Measurements from ENCODE around the gene BRDT.

Gene BRDT

DNA sequence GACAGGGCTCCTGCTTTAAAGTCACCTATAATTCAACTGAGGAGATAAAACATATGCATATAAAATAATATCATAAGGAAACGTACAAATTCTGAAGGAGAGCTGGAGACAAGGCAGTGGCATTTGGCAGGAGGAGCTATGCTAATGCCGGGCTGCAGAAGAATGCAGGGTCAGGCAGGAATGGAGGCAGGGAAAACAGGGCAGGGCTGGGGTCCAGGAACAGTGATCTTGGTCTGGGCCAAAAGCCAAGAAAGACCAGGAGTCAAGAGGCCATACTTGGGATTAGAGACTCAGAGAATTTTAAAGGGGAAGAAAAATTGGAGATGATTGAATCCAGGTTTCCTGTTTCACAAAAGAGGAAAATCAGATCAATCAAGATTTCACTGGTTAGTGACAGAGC, 20.0 kb upstream of the BRDT start:
- no peak for TF ChIP-seq BHLHE40 (IDR thresholded peaks at IDR 0.05; ENCODE audit: borderline replicate concordance)
- TF ChIP-seq PKNOX1 (IDR thresholded peaks at IDR 0.05) = no peak
- TF ChIP-seq HDGF (IDR thresholded peaks at IDR 0.05; ENCODE audit: borderline replicate concordance) = no peak
- no peak for TF ChIP-seq LEF1 (IDR thresholded peaks at IDR 0.05; ENCODE audit: borderline replicate concordance)
- TF ChIP-seq FOXM1 (IDR thresholded peaks at IDR 0.05; ENCODE audit: borderline replicate concordance) = no peak
- TF ChIP-seq SP1 (IDR thresholded peaks at IDR 0.05) = no peak
- no peak for TF ChIP-seq ZNF384 (IDR thresholded peaks at IDR 0.05)
- TF ChIP-seq FOXA1 (IDR thresholded peaks at IDR 0.05) = no peak
- no peak for TF ChIP-seq SUZ12 (IDR thresholded peaks at IDR 0.05)
- no peak for TF ChIP-seq FOXK2 (IDR thresholded peaks at IDR 0.05)
- no peak for TF ChIP-seq TARDBP (IDR thresholded peaks at IDR 0.05)
- DNase-seq (ENCODE audit: extremely low spot score) = no peak
- ChIA-PET POLR2A (no interaction called here), CTCF (interaction anchor here (0.6 to 1.2 kb wide), 3 partner anchors 19 to 1349 kb away, joined by 3 to 8 read pairs (median 8); no protein-coding TSS in a partner anchor)

GRCh38 chr1:91937613-91938012, 11.6 kb upstream of the BRDT start:
- ChIA-PET CTCF (no interaction called here), POLR2A (no interaction called here)
- no peak for DNase-seq (ENCODE audit: extremely low spot score)
- TF ChIP-seq ELF4 (IDR thresholded peaks at IDR 0.05) = no peak
- no peak for TF ChIP-seq SP1 (IDR thresholded peaks at IDR 0.05)
- TF ChIP-seq L3MBTL2 (conservative IDR thresholded peaks at IDR 0.05) = no peak

DNA sequence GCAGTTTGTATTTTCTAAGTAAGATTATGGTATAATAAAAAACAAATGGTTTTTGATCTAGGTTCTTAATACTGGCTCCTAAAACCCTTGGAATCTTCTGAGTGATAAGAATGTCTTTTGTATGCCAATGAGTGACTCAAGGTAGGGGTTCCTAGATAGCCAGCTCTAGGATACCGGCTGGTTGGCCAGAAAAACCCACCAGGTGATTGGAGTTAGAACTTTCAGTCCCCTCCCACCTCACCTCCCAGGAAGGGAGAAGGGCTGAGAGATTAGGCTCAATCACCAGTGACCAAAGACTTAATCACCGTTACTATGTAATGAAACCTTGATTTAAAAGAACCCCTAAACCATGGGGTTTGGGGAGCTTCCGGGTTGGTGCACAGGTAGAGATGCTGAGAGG, 8.7 kb upstream of the BRDT start:
- ChIA-PET CTCF (no interaction called here), POLR2A (no interaction called here)
- DNase-seq (ENCODE audit: extremely low spot score) = no peak
- TF ChIP-seq LEF1 (IDR thresholded peaks at IDR 0.05; ENCODE audit: borderline replicate concordance) = no peak
- no peak for TF ChIP-seq PKNOX1 (IDR thresholded peaks at IDR 0.05)
- TF ChIP-seq FOXA1 (IDR thresholded peaks at IDR 0.05) = no peak
- no peak for TF ChIP-seq CTBP1 (IDR thresholded peaks at IDR 0.05; ENCODE audit: borderline replicate concordance)

- ChIA-PET POLR2A (no interaction called here), CTCF (no interaction called here)
- TF ChIP-seq TARDBP (IDR thresholded peaks at IDR 0.05) (no peak), SUZ12 (IDR thresholded peaks at IDR 0.05) (no peak), ZNF384 (IDR thresholded peaks at IDR 0.05) (no peak), ELF4 (IDR thresholded peaks at IDR 0.05) (no peak), BHLHE40 (IDR thresholded peaks at IDR 0.05; ENCODE audit: borderline replicate concordance) (no peak), PKNOX1 (IDR thresholded peaks at IDR 0.05) (no peak), CTBP1 (IDR thresholded peaks at IDR 0.05; ENCODE audit: borderline replicate concordance) (no peak), HDGF (IDR thresholded peaks at IDR 0.05; ENCODE audit: borderline replicate concordance) (no peak), LEF1 (IDR thresholded peaks at IDR 0.05; ENCODE audit: borderline replicate concordance) (no peak), ARNT (IDR thresholded peaks at IDR 0.05) (no peak), FOXA1 (IDR thresholded peaks at IDR 0.05) (no peak), FOXM1 (IDR thresholded peaks at IDR 0.05; ENCODE audit: borderline replicate concordance) (no peak)
- DNase-seq (ENCODE audit: extremely low spot score) = no peak
Observed at GRCh38 chr1:91944087-91944486, 5.1 kb upstream of the BRDT start.

GRCh38 chr1:91948097-91948496, 1.1 kb upstream of the BRDT start:
- no peak for TF ChIP-seq NFRKB (IDR thresholded peaks at IDR 0.05)
- no peak for TF ChIP-seq BHLHE40 (IDR thresholded peaks at IDR 0.05; ENCODE audit: borderline replicate concordance)
- no peak for TF ChIP-seq CTBP1 (IDR thresholded peaks at IDR 0.05; ENCODE audit: borderline replicate concordance)
- TF ChIP-seq LEF1 (IDR thresholded peaks at IDR 0.05; ENCODE audit: borderline replicate concordance) = no peak
- TF ChIP-seq ELF4 (IDR thresholded peaks at IDR 0.05) = no peak
- no peak for TF ChIP-seq FOXA1 (IDR thresholded peaks at IDR 0.05)
- no peak for TF ChIP-seq ARNT (IDR thresholded peaks at IDR 0.05)
- no peak for TF ChIP-seq L3MBTL2 (conservative IDR thresholded peaks at IDR 0.05)
- no peak for TF ChIP-seq FOXK2 (IDR thresholded peaks at IDR 0.05)
- POLR2A ChIA-PET = interaction anchor here (0.8 kb wide), 1 partner anchor 543 kb away, joined by 3 read pairs; the partner anchor contains the start of gene HFM1
- CTCF ChIA-PET = interaction anchor here (0.9 kb wide), 1 partner anchor 11 kb away, joined by 3 read pairs; no protein-coding TSS in a partner anchor
- DNase-seq (ENCODE audit: extremely low spot score) = no peak

- ChIA-PET CTCF (no interaction called here), POLR2A (no interaction called here)
- no peak for DNase-seq (ENCODE audit: extremely low spot score)
- TF ChIP-seq FOXK2 (IDR thresholded peaks at IDR 0.05) (no peak), ELF4 (IDR thresholded peaks at IDR 0.05) (no peak), CTBP1 (IDR thresholded peaks at IDR 0.05; ENCODE audit: borderline replicate concordance) (no peak), SP1 (IDR thresholded peaks at IDR 0.05) (no peak), LEF1 (IDR thresholded peaks at IDR 0.05; ENCODE audit: borderline replicate concordance) (no peak), NFRKB (IDR thresholded peaks at IDR 0.05) (no peak), HDGF (IDR thresholded peaks at IDR 0.05; ENCODE audit: borderline replicate concordance) (no peak), SUZ12 (IDR thresholded peaks at IDR 0.05) (no peak), FOXA1 (IDR thresholded peaks at IDR 0.05) (no peak), BHLHE40 (IDR thresholded peaks at IDR 0.05; ENCODE audit: borderline replicate concordance) (no peak), L3MBTL2 (conservative IDR thresholded peaks at IDR 0.05) (no peak), TARDBP (IDR thresholded peaks at IDR 0.05) (no peak), ZNF384 (IDR thresholded peaks at IDR 0.05) (no peak), PKNOX1 (IDR thresholded peaks at IDR 0.05) (no peak)
Observed at GRCh38 chr1:91948501-91949355, 473 bp upstream of the BRDT start.
